ENCODE measurements around the gene POLE2. TPM values are rescaled to one million over a fixed set of nuclear protein-coding genes. Genes with fewer than 3 reads are reported as not detected.
"Not testable (repeated sequence)": the region's sequence is repeated elsewhere in the genome, so short reads cannot be mapped to it uniquely, and the experiment has no call there.

POLE2 gene
- total RNA-seq, 1 donor from 2014 or later, result 47.2 TPM

DNA sequence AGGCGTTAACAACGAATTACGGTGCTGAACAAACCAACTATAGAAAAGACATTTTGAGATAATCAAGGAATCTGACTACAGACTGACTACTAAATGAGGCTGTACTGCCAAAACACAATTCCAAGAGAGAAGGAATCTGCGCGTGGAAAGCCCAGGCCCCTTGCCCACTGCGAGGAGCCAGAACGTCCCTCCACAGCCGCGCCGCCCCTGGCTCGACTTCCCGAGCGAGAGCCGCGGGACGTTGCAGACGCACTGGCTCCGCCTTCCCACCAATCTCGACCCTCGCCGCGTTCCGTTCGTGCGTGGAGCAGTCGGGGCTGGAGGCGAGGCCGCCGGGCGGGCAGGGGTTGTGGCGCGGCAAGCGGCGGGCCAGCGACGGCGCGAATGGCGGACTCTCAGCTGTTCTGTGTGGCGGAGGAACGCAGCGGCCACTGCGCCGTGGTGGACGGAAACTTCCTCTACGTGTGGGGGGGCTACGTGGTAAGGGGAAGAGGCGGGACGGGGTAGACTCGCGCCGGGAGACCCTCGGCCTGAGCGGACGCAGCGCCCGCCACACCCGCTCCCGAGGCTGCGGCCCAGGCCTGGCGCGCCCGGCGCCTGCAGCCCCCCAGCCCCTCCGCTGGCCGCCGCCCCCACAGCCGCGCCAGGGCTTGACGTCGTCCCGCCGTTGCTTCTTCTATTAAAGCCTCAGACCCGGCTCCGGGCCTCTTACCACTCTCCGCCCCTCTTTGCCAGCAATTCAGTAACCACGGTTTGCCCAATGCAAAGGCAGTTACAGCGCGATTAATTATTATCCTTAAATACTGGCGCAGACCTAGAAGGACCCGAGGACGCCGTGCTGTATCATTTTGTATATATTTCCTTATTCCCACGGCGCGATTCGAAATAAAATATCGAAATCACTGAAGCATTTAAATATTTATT lies 5.1 kb upstream of the POLE2 start, which contains the start of gene KLHDC1:
Gene KLHDC1 (plus strand): TSS at position 310 of the 924 bp plus-strand sequence. CDS start 75 bp downstream, at position 385.
- Mint-ChIP-seq H3K9me3 (no peaks in the 10 kb centered on the region), H3K36me3 (ENCODE audit: low read depth) (no peaks in the 10 kb centered on the region), H3K27ac (peak within 1 kb of the TSS; percentile 84), H3K27me3 (ENCODE audit: low read depth) (no peaks in the 10 kb centered on the region), H3K4me1 (ENCODE audit: low read depth) (peaks cover 30% of the 10 kb centered on the region), H3K4me3 (ENCODE audit: low read depth) (peak within 1 kb of the TSS; percentile 84)
- DNase-seq (ENCODE audit: low spot score), result peak; percentile 68
- intact Hi-C loops (cut with micrococcal nuclease), result loop anchor here (1.0 to 5.0 kb wide), 4 partner anchors 58 to 619 kb away; partner anchors contain the start of genes DMAC2L, DNAAF2, L2HGDH and RPS29

DNA sequence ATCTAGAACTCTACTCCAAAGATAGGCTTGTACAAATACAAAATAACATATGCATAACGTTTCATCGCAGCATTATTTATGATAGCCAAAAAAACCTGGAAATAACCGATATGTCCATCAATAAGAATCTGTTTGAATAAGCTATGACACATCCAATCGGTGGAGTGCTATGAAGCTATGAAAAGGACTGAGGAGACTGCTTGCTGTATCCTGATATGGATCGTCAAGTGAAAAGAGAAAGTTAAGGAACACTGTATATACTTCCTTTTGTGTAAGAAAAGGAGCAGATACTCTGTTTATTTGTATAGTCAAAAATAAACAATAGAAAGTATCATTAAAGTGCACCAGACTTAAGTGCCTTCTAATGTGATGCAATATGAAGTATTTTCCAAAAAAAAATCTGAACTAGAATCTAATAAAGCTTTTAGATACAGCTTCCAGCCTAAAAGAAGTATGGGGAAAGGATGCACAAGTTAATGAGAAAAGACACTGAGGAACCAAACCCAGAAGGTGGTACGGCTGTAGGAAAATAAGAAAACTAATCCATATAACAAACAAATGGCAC lies 4.3 kb upstream of the POLE2 start:
- Mint-ChIP-seq H3K4me1 (ENCODE audit: low read depth) (peaks cover 31% of the 10 kb centered on the region), H3K27ac (peak overlapping the region; percentile 84), H3K9me3 (no peaks in the 10 kb centered on the region), H3K36me3 (ENCODE audit: low read depth) (peaks cover 1% of the 10 kb centered on the region), H3K27me3 (ENCODE audit: low read depth) (no peaks in the 10 kb centered on the region), H3K4me3 (ENCODE audit: low read depth) (peak overlapping the region; percentile 84)
- intact Hi-C loops (cut with micrococcal nuclease), result loop anchor here (2.0 to 5.0 kb wide), 3 partner anchors 57 to 620 kb away; partner anchors contain the start of genes DMAC2L, DNAAF2, L2HGDH and RPS29
- no peak for DNase-seq (ENCODE audit: low spot score)

DNA sequence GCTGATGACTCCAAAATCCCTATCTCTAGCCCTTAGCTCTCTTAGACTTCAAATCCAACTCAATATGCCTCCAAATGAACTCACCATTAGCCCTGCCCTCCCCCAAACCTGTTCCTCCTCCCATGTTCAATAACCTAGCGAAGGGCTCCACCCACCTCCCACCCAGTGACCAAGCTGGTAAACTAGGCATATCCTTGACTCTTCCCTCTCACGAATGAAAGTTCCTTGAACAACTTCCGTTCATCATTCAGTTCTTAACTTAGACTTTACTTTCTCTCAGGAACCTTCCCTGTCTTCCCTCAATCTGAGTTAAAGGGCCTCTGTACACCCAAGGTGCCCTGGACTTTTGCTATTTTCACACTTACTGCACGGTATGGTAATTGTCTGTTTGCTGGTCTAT lies 3.0 kb upstream of the POLE2 start:
- no peak for DNase-seq (ENCODE audit: low spot score)
- no peaks in the 10 kb centered on the region for H3K9me3 Mint-ChIP-seq
- H3K36me3 Mint-ChIP-seq (ENCODE audit: low read depth), result peaks cover 9% of the 10 kb centered on the region
- peaks cover 43% of the 10 kb centered on the region for H3K4me1 Mint-ChIP-seq (ENCODE audit: low read depth)
- intact Hi-C loops (cut with micrococcal nuclease), result loop anchor here (5.0 kb wide), 2 partner anchors 104 to 621 kb away; partner anchors contain the start of genes DMAC2L, L2HGDH and RPS29
- no peak overlapping the region for H3K4me3 Mint-ChIP-seq (ENCODE audit: low read depth)
- no peaks in the 10 kb centered on the region for H3K27me3 Mint-ChIP-seq (ENCODE audit: low read depth)
- no peak overlapping the region for H3K27ac Mint-ChIP-seq

DNA sequence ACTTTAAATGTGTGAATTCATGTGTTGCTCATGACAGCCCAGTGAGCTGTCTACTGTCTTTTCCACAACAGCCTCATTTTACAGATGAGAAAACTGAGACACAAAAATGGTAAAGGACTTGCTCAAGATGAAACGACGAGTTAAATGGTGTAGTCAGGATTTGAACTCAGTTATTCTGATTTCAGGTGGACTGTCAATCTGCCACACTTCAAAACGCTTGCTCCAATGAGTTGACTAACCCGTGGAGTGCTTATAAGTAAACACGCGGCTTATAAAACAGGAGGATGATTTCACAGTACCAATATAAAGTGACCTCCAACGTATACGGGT lies 652 bp upstream of the POLE2 start:
- H3K27ac Mint-ChIP-seq, result peak overlapping the region; percentile 88
- peaks cover 47% of the 10 kb centered on the region for H3K4me1 Mint-ChIP-seq (ENCODE audit: low read depth)
- H3K36me3 Mint-ChIP-seq (ENCODE audit: low read depth), result peaks cover 16% of the 10 kb centered on the region
- no peaks in the 10 kb centered on the region for H3K9me3 Mint-ChIP-seq
- DNase-seq (ENCODE audit: low spot score), result no peak
- no peaks in the 10 kb centered on the region for H3K27me3 Mint-ChIP-seq (ENCODE audit: low read depth)
- peak overlapping the region; percentile 90 for H3K4me3 Mint-ChIP-seq (ENCODE audit: low read depth)
- intact Hi-C loops (cut with micrococcal nuclease), result loop anchor here (5.0 kb wide), 1 partner anchor 174 kb away; no protein-coding TSS in a partner anchor

DNA sequence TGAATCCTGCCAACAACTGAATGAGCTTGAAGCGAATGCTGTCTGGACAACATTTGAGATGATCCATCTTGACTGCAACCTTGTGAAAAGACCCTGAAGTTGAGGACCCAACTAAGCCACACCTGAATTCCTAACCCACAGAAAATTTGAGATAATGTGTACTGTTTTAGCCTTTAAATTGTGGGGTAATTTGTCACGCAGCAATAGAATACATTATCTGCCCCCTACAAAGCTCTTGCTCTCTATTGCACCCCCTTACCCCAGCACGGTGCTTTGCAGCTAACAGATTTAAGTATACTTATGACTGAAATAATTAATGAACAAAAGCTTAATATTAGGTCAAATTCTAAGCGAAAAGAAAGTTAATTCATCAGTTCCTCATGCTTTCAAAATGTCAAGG lies 1.6 kb downstream of the POLE2 start:
- peak overlapping the region; percentile 90 for H3K4me3 Mint-ChIP-seq (ENCODE audit: low read depth)
- intact Hi-C loops (cut with micrococcal nuclease), result loop anchor here (5.0 kb wide), 1 partner anchor 176 kb away; no protein-coding TSS in a partner anchor
- H3K36me3 Mint-ChIP-seq (ENCODE audit: low read depth), result peaks cover 28% of the 10 kb centered on the region
- DNase-seq (ENCODE audit: low spot score), result no peak
- H3K4me1 Mint-ChIP-seq (ENCODE audit: low read depth), result peaks cover 36% of the 10 kb centered on the region
- H3K27me3 Mint-ChIP-seq (ENCODE audit: low read depth), result no peaks in the 10 kb centered on the region
- no peaks in the 10 kb centered on the region for H3K9me3 Mint-ChIP-seq
- H3K27ac Mint-ChIP-seq, result peak overlapping the region; percentile 9

DNA sequence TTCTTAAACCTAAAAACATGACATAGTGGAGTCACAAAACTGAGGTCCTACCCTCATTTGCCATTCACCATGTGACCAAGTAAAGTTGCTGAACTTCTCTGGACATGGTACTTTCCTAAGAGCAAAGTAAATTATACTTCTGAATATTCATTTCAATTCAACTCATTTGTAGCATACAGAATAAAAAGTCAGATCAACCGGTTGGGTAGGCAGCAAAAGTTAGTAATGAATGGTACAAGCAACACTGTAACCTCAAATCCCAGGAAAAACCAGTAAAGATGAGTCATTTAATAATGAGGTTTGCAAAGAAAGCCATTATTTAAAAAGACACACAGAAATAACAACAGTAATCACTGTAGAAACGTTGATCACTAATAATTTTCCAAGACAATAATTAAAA lies 8.7 kb downstream of the POLE2 start:
- no peak for DNase-seq (ENCODE audit: low spot score)
- peaks cover 59% of the 10 kb centered on the region for H3K36me3 Mint-ChIP-seq (ENCODE audit: low read depth)
- H3K4me3 Mint-ChIP-seq (ENCODE audit: low read depth), result no peak overlapping the region
- H3K9me3 Mint-ChIP-seq, result no peaks in the 10 kb centered on the region
- intact Hi-C loops (cut with micrococcal nuclease), result loop anchor here (1.0 kb wide), 1 partner anchor 8 kb away; no protein-coding TSS in a partner anchor
- H3K27ac Mint-ChIP-seq, result peak overlapping the region; percentile 42
- H3K27me3 Mint-ChIP-seq (ENCODE audit: low read depth), result no peaks in the 10 kb centered on the region
- peaks cover 12% of the 10 kb centered on the region for H3K4me1 Mint-ChIP-seq (ENCODE audit: low read depth)

DNA sequence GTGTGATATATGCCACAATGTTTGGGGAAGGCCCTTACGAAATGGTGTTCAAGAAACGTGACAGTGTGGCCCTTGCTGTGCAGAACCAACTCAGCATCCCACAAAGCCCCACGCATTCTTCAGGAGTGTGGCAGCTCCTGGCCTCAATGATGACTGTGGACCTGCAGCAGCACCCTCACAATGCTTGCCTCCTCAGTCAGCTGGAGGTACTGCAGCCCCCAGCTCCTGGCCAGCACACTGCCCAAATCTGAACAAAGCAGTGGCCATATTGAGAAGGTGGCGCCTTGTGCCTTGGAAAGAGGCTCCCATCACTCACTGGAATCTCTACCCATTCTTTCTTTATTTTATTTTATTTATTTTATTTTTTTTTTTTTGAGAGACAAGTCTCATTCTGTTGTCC lies 10.4 kb downstream of the POLE2 start:
- Mint-ChIP-seq H3K9me3 (no peaks in the 10 kb centered on the region), H3K4me1 (ENCODE audit: low read depth) (peaks cover 8% of the 10 kb centered on the region), H3K27me3 (ENCODE audit: low read depth) (no peaks in the 10 kb centered on the region), H3K27ac (no peak overlapping the region), H3K36me3 (ENCODE audit: low read depth) (peaks cover 65% of the 10 kb centered on the region), H3K4me3 (ENCODE audit: low read depth) (no peak overlapping the region)
- DNase-seq (ENCODE audit: low spot score), result no peak
- intact Hi-C loops (cut with micrococcal nuclease), result no loop called here

DNA sequence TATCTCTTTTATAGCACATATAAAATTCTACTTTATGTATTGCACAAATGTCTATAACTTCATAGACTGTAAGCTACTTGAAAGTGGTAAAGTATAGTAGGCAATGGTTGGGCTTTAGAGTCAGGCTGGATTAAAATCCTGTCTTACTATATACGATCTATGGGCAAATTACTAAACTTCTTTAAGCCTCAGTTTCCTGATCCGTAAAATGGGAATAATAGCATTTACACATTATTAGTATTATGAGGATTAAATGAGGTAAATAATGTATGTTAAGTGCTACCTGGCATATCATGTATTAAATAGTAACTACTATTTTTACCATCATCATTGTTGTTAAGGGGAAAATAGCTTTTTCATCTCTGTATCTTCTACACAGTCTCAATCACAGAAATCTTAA lies 14.4 kb downstream of the POLE2 start:
- intact Hi-C loops (cut with micrococcal nuclease), result no loop called here
- H3K4me1 Mint-ChIP-seq (ENCODE audit: low read depth), result no peaks in the 10 kb centered on the region
- H3K36me3 Mint-ChIP-seq (ENCODE audit: low read depth), result peaks cover 61% of the 10 kb centered on the region
- no peak overlapping the region for H3K4me3 Mint-ChIP-seq (ENCODE audit: low read depth)
- no peak overlapping the region for H3K27ac Mint-ChIP-seq
- no peaks in the 10 kb centered on the region for H3K27me3 Mint-ChIP-seq (ENCODE audit: low read depth)
- DNase-seq (ENCODE audit: low spot score), result no peak
- no peaks in the 10 kb centered on the region for H3K9me3 Mint-ChIP-seq

DNA sequence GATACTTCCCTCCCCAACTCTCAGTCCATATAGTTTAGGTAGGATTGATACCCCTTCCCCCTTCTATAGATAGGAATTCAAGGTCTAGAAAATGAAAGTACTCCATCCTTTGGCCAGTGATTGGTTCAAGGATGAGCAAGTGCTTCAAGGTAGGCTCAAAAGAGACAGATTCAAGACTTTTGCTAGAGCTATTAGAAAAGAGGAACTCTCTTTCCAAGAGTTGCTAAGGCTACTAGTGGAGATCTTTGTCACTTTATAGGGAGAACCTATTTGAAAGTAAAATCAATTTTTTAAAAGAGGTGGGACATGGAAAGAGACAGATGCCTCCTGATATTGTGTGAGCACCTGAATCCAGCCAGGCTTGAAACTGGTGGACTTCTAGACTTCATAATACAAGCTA lies 17.5 kb downstream of the POLE2 start:
- DNase-seq (ENCODE audit: low spot score), result no peak
- H3K4me3 Mint-ChIP-seq (ENCODE audit: low read depth), result no peak overlapping the region
- H3K27ac Mint-ChIP-seq, result no peak overlapping the region
- H3K36me3 Mint-ChIP-seq (ENCODE audit: low read depth), result peaks cover 59% of the 10 kb centered on the region
- H3K9me3 Mint-ChIP-seq, result no peaks in the 10 kb centered on the region
- H3K27me3 Mint-ChIP-seq (ENCODE audit: low read depth), result no peaks in the 10 kb centered on the region
- intact Hi-C loops (cut with micrococcal nuclease), result no loop called here
- no peaks in the 10 kb centered on the region for H3K4me1 Mint-ChIP-seq (ENCODE audit: low read depth)

DNA sequence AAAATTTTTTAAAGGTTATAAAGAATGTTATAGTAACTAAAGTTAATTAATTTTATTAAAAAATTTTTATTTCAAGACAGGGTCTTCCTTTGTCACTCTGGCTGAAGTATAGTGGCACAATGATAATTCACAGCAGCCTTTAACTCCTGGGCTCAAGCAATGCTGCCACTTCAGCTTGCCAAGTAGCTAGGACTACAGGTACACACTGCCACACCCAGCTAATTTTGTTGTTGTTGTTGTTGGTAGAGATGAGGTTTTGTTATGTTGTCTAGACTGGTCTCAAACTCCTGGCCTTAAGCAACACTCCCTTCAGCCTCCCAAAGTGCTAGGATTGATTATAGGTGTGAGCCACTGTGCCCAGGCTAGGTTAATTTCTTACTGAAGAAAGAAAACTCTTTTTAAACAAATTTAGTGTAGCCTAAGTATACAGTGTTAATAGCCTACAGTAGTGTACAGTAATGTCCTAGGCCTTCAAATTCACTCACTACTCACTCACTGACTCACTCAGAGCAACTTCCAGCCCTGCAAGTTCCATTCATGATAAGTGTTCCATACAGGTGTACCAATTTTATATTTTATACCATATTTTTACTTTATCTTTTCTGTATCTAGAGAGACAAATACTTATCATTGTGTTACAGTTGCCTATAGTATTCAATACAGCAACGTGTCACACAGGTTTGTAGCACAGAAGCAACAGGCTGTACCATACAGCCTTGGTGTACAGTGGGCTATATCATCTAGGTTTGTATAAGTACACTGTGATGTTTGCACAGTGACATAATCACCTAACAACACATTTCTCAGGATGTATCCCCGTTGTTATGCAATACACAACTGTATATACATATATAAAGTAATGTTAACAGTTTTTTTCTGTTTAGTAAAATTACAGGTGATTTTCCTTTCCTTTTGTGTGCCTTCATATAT lies 28.2 kb downstream of the POLE2 start:
- Mint-ChIP-seq H3K4me1 (ENCODE audit: low read depth) (peaks cover 3% of the 10 kb centered on the region), H3K36me3 (ENCODE audit: low read depth) (peaks cover 22% of the 10 kb centered on the region), H3K27ac (no peak overlapping the region), H3K4me3 (ENCODE audit: low read depth) (no peak overlapping the region), H3K27me3 (ENCODE audit: low read depth) (no peaks in the 10 kb centered on the region), H3K9me3 (no peaks in the 10 kb centered on the region)
- DNase-seq (ENCODE audit: low spot score), result no peak
- intact Hi-C loops (cut with micrococcal nuclease), result no loop called here

DNA sequence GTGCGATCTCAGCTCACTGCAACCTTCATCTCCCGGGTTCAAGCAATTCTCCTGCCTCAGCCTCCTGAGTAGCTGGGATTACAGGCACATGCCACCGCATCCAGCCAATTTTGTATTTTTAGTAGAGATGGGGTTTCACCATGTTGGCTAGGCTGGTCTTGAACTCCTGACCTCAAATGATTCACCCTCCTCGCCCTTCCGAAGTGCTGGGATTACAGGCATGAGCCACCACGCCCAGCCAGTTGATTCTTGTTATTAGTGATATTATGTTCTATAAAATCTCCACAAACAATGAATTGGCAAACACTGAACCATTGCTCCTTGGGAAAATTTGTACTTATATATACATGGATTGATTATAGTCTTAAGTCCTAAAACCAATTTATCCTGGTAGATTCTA lies 30.5 kb downstream of the POLE2 start:
- H3K27me3 Mint-ChIP-seq (ENCODE audit: low read depth); H3K9me3 Mint-ChIP-seq; H3K4me3 Mint-ChIP-seq (ENCODE audit: low read depth); intact Hi-C loops (cut with micrococcal nuclease); H3K4me1 Mint-ChIP-seq (ENCODE audit: low read depth); H3K27ac Mint-ChIP-seq; DNase-seq (ENCODE audit: low spot score): not testable (repeated sequence)
- peaks cover 17% of the 10 kb centered on the region for H3K36me3 Mint-ChIP-seq (ENCODE audit: low read depth)

DNA sequence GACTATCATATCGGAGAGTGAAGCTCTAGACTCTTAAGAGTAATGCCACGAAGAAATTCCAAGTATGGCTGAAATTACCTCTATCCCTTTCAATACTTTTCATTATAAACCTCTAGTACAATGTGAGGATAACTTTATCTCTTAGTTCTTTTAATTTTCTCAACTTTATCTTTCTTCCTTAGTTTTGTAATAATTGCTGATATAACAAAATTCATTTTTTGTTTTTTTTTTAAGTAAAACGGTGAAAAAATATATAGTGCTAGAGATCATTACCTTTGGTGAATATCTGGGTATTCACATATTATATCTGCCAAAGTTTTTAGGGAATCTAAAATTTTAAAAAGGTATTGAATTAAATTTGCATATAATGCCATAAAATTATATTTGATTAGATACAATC lies 33.5 kb downstream of the POLE2 start:
- Mint-ChIP-seq H3K27ac (no peak overlapping the region), H3K4me3 (ENCODE audit: low read depth) (no peak overlapping the region), H3K9me3 (no peaks in the 10 kb centered on the region), H3K36me3 (ENCODE audit: low read depth) (peaks cover 15% of the 10 kb centered on the region), H3K4me1 (ENCODE audit: low read depth) (no peaks in the 10 kb centered on the region), H3K27me3 (ENCODE audit: low read depth) (no peaks in the 10 kb centered on the region)
- no peak for DNase-seq (ENCODE audit: low spot score)
- intact Hi-C loops (cut with micrococcal nuclease), result no loop called here
